AG08396 (cell line): ENCODE results near the gene CD177.
"Not testable (repeated sequence)": the region's sequence is repeated elsewhere in the genome, so short reads cannot be mapped to it uniquely, and the experiment has no call there.

Experiments used
- DNase-seq: peaks from one replicate; pipeline ENCODE4 v3.0.0; 2012; ENCODE audit warnings: low spot score, mixed read lengths

Gene CD177

DNA sequence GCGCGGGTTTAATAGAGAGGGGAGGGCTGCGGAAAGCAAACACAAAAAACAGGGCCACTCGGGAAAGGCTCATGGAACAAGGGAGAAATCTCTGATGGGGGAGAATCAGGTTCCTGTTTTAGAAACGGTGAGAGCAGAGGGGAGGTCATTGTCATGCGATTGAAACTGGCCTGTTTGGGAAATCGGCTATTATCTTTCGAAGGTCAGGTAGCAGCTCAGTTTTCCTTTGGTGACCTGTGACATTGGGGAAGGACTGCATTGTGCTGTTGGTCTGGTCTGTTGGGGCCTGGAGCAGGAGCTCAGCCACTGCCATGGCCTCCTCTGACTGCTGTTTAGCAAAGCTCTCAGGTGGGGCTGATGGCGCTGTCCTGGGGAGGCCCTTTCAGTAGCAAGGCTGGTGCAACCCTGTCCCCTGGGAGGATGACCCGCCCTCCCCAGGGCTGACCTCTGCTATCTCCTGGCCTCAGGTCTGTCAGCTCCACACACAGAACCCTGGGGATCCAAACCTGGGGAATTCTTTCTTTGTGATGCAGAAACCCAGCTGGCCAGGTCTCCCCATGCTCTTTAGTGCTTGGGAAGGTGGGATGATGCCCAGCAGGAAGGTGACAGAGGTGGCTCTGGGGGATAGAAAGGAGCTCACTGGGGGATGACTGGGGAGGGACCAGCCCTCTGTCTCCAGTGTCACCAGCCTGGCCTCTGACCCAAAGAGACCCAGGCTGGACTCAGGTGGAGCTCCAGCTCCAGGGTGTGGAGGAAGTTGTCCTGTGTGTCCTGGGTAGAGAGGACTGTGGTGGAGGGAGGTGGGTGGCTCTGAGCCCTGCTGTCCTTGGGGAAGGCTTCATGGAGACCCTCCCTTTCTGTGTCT lies 21.2 kb upstream of the CD177 start:
- DNase-seq, result no peak

DNA sequence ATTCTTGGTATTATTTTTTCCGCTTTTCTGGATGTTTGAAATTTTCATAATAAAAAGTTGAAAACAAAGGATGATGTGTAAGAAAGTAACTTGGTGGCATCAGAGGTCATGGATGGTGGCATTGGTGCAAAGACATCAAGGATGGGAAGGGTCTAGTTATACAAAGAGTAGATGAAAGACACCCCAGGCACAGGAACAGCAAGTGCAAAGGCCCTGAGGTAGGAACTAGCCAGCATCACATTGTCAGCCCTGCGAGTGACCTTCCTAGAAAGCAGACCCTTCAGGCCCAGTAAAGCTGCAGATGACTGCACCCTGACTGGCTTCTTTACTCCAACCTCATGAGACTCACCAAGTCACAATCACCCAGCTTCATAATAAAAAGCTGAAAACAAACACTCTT lies 17.0 kb upstream of the CD177 start:
- DNase-seq, result not testable (repeated sequence)

DNA sequence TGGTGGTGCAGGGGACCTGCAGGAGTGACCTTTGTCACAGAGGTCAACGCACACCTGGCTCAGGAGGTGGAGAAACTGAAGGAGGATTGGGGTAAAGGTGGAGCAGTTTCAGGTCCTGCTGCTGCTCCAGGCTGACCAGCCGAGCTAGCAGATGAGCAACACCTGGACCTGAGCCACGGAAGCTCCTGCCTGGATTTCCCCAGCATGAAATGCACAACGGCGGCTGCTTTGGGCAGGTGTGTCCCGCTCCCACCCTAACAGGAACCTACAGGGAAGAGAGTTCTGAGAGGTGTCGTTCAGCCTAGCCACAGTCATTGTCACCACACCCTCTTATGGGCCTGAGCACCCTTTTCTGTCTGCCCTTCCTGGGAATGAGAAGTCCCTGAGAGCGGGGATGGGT lies 15.7 kb upstream of the CD177 start:
- DNase-seq, result no peak

DNA sequence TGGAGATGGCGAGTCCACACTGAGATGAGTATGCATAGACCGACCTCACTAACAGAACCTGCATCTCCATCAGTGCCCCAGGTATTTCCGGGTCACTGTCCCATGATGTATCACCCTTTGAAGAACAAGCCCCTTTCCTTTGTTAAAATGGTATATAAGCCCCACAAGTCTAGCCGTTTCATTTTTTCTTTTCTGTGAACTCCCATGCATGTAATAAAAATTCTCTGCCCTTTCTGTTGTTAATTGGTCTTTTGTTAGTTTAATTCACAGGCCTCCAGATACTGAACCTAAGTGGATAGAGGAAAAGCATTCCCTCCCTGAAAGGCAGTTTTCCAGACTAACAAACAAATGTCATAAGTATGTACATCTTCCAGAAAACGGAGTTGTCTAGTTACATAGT lies 15.0 kb upstream of the CD177 start:
- no peak for DNase-seq

DNA sequence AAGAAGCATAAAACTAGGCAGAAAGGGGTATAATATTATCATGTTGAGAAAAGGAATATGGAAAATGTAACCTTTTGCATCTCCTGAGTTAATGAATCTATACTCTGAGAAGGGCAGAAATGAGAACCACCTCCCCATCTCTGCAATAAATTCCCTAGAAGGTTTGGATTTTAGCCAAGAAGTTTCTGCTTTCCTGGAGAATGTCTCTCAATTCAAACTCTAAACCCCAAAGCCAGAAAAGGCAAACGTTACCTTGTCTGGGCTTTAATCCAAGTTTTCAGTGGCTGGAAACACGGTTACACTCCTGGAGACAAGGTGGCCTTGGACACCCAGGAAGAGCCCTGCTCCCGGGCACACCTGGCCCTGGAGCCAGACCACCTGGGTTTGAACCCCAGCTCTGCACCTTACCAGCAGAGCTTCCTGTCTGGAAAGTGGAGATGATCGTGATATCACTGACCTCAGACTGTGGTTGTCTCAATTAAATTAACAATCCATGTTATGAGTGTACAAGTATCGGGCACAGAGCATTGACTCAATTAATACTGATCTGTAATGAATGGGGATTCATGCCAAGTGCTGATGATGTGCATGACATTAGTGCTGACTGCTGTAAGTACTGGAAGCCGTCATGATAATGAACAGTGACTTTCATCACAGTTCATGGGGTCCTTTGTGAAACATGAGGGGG lies 14.1 kb upstream of the CD177 start:
- not testable (repeated sequence) for DNase-seq

DNA sequence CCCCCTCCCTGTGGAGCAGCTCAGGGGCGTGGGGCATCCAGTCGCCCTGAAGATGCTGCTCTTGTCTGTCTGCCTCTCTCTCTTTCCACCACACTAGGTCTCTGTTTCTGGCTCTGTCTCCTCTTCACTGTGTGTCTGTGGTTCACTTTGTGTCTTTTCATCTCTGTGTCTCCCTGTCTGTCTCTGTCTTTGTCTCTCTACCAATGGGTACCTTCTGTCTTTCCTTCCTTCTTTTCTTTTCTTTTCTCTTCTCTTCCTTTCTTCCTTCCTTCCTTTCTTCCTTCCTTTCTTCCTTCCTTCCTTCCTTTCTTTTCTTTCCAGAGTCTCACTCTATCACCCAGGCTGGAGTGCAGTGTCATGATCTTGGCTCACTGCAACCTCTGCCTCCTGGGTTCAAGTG lies 13.4 kb upstream of the CD177 start:
- not testable (repeated sequence) for DNase-seq

DNA sequence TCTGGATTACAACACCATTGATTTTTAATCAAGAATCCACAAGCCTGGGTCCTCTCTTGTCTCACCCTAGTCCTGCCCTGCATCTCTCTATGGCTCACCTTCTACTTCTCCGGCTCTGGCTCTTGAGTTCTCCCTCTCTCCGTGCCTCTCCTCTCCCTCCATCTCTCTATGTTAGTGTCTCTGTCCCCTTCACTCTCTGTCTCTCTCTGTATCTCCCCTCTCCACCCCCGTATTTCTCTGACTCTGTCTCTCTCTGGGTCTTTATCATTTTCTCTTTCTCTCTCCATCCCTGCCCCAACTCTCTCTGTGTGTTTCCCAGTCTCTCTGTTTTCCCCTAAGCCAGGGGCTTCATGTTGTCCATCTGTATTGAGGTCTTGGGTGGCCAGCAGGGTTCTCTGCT lies 12.4 kb upstream of the CD177 start:
- DNase-seq, result not testable (repeated sequence)

DNA sequence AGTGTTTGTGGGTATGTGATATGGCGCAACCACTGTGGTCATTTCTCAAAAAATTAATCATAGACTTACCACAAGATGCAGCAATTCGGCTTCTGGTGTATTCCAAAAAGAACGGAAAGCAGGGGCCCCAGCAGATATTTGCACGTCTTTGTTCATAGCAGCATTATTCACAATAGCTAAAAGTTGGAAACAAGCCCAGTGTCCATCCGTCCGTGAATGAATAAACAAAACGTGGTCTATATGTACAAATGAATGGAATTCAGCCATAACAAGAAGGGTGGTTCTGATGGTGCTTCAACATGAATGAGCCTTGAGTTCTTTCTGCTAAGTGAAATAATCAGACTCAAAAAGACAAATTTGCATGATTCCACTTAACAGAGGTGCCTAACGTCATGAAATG lies 11.4 kb upstream of the CD177 start:
- DNase-seq, result not testable (repeated sequence)

DNA sequence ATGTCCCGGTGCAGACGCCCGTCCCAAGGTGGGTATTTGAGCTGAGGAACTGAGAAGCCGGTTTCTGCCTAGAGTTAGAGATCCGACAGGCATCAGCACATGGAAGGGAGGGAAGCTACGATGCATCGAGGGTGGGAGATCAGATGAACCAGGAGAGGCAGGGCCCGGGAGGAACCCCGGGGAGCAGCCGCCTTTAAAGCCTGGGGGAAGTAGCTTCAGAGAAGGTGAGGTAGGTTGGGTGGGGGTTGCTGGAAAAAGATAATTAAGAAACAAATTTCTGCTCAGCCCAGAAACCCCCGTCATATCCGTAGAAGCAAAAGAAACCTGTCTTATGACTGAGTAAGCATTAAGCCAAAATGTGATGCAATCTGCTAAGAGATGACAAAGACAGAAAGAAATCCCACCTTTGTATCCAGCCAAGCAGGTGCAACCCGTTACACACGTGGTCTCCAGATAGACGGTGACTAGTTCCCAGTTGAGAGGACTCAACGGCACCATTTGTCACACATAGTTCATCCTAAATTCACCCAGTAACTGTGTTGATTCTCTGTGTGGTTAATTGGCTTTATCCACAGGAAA lies 9.1 kb upstream of the CD177 start:
- DNase-seq, result not testable (repeated sequence)

DNA sequence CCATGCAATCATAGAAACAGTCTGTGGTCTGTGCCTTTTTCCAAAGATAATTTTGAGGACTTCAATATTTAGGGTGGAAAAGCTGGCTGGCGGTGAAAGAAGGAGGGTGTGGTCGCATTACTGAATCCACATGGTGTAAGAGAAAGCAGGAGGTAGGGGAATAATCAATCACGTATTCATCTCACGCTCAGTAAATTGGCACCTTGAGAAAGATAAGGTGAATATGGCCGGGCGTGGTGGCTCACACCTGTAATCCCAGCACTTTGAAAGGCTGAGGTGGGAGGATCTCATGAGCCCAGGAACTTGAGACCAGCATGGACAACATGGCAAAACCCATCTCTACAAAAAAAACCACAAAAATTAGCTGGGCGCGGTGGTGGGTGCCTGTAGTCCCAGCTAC lies 3.7 kb upstream of the CD177 start:
- DNase-seq, result not testable (repeated sequence)

DNA sequence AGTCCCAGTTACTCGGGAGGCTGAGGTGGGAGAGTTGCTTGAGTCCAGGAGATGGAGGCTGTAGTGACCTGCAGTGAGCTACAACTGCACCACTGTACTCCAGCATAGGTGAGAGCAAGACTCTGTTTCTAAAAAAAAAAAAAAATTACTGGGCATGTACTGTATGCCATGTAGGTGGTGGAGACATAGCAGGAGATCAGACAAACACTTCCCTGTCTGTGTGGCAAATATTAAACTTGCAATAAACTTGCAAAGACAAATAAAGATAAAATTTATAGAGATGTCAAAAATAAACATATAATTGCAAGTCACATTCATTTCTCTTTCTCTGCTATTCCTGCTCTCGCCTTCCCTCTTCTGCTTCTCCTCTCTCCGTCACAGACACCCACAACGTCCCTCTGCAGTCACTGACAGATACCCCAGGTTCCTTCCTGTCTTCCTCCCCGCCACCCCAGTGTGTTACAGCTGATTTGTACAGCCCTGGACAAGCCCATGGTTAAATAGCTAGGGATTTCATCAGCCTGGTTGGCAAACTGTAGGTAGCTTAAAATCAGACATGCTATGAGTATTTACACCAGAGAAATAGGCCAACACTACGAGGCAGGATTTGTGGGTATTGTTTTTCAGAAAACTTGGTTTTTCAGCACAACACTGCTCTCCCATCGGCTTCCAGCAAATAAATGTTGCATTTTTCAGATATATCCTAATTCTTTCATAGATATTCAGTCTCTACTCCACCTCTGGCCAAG lies 1.3 kb upstream of the CD177 start:
- DNase-seq, result no peak

DNA sequence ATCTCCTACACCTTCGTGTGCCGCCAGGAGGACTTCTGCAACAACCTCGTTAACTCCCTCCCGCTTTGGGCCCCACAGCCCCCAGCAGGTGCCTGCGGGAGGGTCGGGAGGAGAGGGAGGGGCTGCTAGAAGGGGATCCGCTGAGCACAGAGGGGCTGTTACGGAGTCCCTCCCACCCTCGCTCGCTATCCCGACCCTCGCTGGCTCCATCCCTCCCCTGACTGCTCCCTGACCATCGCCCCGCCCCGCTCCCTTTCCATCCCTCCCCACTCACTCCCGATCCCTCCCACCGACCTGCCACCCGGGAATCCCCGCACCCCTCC lies 780 bp downstream of the CD177 start:
- no peak for DNase-seq

DNA sequence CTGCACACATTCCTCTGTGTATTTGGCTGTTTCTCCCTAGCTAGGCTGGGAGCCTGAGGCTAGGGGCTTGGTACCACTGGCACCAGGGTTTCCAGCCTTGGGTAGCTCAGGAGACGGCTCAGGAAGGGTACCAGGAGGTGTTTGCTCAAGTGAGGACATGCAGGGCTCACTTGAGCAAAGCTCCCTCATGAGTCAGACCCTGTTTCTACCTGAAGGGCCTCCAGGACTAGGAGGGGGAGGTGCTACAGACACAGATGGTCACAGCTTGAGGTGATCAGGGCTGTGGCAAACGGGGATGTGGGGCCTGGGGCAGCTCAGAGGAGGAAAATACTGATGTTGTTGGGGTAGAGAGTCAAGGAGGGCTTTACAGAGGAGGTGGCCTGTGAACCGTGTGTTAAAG lies 3.3 kb downstream of the CD177 start:
- not testable (repeated sequence) for DNase-seq

DNA sequence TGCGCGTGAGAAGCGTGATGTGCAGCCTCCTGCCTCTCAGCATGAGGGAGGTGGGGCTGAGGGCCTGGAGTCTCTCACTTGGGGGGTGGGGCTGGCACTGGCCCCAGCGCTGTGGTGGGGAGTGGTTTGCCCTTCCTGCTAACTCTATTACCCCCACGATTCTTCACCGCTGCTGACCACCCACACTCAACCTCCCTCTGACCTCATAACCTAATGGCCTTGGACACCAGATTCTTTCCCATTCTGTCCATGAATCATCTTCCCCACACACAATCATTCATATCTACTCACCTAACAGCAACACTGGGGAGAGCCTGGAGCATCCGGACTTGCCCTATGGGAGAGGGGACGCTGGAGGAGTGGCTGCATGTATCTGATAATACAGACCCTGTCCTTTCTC lies 8.7 kb downstream of the CD177 start:
- DNase-seq, result peak; percentile 29

DNA sequence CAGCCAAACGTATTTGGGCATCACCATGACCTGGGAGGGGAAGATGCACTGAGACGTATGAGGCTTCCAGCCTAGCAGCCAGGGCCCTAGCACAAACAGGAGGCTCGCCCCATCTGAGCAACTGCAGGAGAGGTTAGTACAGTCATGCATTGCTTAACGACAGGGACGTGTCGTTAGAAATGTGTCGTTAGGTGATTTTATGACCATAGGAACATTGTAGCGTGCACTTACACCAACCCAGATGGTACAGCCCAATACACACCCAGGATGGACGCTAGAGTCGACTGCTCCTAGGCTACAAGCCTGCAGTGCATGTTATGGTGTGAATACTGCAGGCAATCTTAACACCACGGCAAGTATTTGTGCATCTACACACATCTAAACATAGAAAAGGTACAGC lies 9.3 kb downstream of the CD177 start:
- no peak for DNase-seq

DNA sequence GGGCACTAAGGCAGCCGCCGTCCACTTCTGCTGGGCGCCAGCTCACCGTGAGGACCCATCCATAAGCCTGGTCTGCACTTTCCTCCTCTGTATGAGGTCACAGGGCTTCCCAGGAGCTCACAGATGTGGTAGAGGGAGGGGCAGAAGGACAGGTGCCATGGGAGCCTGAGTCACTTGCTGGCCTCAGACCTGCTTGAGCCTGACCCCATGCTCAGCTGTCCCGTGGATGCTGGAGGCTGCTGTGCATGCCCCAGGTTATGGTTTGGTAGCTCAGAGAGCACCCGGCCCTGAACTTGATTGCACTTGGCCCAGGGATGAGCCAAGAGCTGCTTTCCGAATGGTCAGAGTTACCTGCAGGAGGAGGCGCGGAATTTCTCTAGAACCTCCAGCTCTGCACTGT lies 12.2 kb downstream of the CD177 start:
- not testable (repeated sequence) for DNase-seq

DNA sequence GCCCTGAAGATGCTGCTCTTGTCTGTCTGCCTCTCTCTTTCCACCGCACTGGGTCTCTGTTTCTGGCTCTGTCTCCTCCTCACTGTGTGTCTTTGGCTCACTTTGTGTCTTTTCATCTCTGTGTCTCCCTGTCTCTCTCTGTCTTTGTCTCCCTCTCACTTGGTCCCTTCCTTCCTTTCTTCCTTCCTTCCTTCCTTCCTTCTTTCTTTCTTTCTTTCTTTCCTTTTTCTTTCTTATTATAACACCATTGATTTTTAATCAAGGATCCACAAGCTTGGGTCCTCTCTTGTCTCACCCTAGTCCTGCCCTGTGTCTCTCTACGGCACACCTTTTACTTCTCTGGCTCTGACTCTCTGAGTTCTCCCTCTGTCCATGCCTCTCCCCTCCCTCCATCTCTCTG lies 14.3 kb downstream of the CD177 start:
- DNase-seq, result no peak

DNA sequence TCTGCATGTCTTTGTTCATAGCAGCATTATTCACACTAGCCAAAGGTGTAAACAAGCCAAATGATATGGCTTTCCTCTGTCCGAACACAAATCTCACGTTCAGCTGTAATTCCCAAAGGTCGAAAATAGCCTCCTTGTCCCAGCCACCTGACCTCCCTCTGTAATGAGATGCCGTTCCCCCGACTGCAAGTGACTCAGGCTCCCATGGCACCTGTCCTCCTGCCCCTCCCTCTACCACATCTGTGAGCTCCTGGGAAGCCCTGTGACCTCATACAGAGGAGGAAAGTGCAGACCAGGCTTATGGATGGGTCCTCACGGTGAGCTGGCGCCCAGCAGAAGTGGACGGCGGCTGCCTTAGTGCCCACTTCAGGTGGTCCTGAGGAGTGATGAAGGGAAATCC lies 15.4 kb downstream of the CD177 start:
- not testable (repeated sequence) for DNase-seq

DNA sequence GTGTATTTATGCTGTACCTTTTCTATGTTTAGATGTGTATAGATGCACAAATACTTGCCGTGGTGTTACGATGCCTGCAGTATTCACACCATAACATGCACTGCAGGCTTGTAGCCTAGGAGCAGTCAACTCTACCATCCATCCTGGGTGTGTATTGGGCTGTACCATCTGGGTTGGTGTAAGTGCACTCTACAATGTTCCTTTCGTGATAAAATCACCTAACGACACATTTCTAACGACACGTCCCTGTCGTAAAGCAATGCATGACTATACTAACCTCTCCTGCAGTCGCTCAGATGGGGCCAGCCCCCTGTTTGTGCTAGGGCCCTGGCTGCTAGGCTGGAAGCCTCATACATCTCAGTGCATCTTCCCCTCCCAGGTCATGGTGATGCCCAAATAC lies 18.4 kb downstream of the CD177 start:
- no peak for DNase-seq

DNA sequence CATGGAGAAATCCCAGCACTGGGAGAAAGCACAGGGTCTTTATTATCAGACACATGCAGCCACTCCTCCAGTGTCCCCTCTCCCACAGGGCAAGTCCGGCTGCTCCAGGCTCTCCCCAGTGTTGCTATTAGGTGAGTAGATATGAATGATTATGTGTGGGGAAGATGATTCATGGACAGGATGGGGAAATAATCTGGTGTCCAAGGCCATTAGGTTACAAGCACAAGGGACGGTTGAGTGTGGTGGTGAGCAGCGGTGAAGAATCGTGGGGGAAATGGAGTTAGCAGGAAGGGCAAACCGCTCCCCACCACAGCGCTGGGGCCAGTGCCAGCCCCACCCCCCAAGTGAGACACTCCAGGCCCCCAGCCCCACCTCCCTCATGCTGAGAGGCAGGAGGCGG lies 19.0 kb downstream of the CD177 start:
- DNase-seq, result no peak

DNA sequence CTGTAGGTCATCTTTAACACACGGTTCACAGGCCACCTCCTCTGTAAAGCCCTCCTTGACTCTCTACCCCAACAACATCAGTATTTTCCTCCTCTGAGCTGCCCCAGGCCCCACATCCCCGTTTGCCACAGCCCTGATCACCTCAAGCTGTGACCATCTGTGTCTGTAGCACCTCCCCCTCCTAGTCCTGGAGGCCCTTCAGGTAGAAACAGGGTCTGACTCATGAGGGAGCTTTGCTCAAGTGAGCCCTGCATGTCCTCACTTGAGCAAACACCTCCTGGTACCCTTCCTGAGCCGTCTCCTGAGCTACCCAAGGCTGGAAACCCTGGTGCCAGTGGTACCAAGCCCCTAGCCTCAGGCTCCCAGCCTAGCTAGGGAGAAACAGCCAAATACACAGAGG lies 24.1 kb downstream of the CD177 start:
- not testable (repeated sequence) for DNase-seq

DNA sequence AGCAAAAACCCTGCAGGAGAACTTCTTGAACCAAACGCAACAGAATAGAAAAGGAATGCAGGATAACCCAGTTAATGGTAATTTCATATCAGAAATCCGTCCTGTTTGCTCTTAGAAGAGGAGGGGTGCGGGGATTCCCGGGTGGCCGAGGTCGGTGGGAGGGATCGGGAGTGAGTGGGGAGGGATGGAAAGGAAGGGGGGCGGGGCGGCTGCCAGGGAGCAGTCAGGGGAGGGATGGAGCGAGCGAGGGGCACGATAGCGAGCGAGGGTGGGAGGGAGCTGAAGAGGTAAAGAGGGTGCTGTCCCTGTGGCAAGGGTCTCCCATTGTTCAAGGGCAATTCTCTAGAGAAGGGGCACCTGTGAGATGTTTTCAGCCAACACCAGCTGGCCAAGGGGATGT lies 26.5 kb downstream of the CD177 start:
- DNase-seq, result no peak
